ENCODE data around the gene ANGPTL2.

ANGPTL2 gene

DNA sequence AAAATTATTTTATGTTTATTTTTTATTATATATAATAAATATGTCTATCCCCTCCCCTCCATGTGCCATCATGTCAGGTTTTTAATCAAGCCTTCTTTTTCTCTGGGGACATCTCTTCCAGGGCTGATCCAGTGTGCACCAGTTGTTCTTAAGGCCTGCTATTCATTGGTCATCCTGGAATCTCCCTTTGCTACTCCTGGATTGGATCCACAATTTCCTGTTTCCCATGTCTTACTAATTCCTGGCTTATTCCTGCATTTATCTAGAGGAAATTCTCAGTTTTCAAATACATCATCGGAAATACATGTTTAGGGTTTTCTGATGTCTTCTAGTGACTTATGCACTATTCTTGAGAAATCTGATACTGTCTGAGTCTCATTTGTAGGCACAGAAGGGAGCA lies 56.8 kb downstream of the ANGPTL2 start:
- TF ChIP-seq CTCF (IDR thresholded peaks at IDR 0.05; ENCODE audit: poor library complexity, severe bottlenecking) = no peak
- DNase-seq (ENCODE audit: low spot score) (no peak), ATAC-seq (ENCODE audit: low read depth) (no peak)
- Histone ChIP-seq H3K4me3 (ENCODE audit: severe bottlenecking) (no peak overlapping the region), H3K27me3 (ENCODE audit: insufficient read depth, poor library complexity, severe bottlenecking) (no peaks in the 10 kb centered on the region), H3K4me1 (ENCODE audit: insufficient read depth, poor library complexity, severe bottlenecking) (peaks cover 2% of the 10 kb centered on the region), H3K36me3 (ENCODE audit: low read depth) (no peaks in the 10 kb centered on the region), H3K9me3 (ENCODE audit: severe bottlenecking) (no peaks in the 10 kb centered on the region), H3K27ac (ENCODE audit: poor library complexity, severe bottlenecking) (no peak overlapping the region)

DNA sequence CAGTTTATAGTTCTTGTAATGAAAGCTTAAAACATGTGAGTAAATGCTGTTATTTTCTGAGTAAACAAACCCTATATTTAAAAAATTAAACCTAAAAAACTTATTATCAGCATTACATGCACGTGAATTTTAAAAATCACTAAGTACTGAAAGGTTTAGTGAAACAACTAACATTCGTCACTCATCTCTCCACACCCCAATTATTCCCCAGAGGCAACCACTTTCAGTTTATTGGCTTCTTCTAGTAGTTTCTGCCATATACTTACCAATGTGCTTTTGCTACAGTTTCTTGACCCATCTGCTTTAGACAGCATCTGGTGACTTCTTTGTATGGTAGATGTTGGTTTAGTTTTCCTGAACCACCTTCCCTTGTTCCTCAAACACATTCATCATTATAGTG lies 58.1 kb downstream of the ANGPTL2 start:
- H3K4me3 ChIP-seq (ENCODE audit: severe bottlenecking) = no peak overlapping the region
- DNase-seq (ENCODE audit: low spot score) = no peak
- no peaks in the 10 kb centered on the region for H3K9me3 ChIP-seq (ENCODE audit: severe bottlenecking)
- no peak for ATAC-seq (ENCODE audit: low read depth)
- H3K27ac ChIP-seq (ENCODE audit: poor library complexity, severe bottlenecking) = no peak overlapping the region
- peaks cover 2% of the 10 kb centered on the region for H3K4me1 ChIP-seq (ENCODE audit: insufficient read depth, poor library complexity, severe bottlenecking)
- TF ChIP-seq CTCF (IDR thresholded peaks at IDR 0.05; ENCODE audit: poor library complexity, severe bottlenecking) = no peak
- no peaks in the 10 kb centered on the region for H3K36me3 ChIP-seq (ENCODE audit: low read depth)
- no peaks in the 10 kb centered on the region for H3K27me3 ChIP-seq (ENCODE audit: insufficient read depth, poor library complexity, severe bottlenecking)

- Histone ChIP-seq H3K27ac (ENCODE audit: poor library complexity, severe bottlenecking) (no peak overlapping the region), H3K36me3 (ENCODE audit: low read depth) (no peaks in the 10 kb centered on the region), H3K9me3 (ENCODE audit: severe bottlenecking) (no peaks in the 10 kb centered on the region), H3K4me3 (ENCODE audit: severe bottlenecking) (no peak overlapping the region), H3K27me3 (ENCODE audit: insufficient read depth, poor library complexity, severe bottlenecking) (no peaks in the 10 kb centered on the region), H3K4me1 (ENCODE audit: insufficient read depth, poor library complexity, severe bottlenecking) (no peaks in the 10 kb centered on the region)
- TF ChIP-seq CTCF (IDR thresholded peaks at IDR 0.05; ENCODE audit: poor library complexity, severe bottlenecking) = no peak
- ATAC-seq (ENCODE audit: low read depth) (no peak), DNase-seq (ENCODE audit: low spot score) (no peak)
These were observed 61.0 kb downstream of the ANGPTL2 start for GRCh38 chr9:127061411-127061810.

DNA sequence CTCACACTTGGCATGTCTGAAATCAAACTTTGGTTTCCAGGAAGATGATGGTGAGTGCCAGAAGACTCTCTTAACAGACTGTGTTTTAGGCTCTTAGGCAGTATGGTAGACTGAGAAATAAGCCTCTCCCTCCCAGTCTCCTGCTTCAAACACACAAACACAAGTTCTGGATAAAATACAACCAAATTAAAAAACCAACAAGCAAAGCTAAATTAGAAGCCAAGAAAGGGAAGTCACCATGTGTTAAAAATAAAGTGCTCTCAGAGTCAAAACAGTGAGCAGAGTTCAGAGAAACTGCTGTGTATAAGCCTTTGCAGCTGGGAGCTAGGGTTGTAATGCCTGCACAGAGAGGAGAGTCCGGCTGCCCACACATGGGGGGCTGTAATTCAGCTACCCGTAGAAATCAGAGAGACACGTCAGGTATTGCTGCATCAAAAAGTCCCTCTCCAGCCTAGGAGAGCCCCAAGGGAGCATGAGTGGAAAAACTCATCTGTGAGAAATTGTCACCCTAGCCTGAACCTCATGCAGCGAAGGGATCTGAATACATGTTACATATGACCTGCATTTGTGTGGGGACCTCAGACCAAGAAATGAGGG lies 62.6 kb downstream of the ANGPTL2 start:
- ATAC-seq (ENCODE audit: low read depth) (no peak), DNase-seq (ENCODE audit: low spot score) (no peak)
- no peaks in the 10 kb centered on the region for H3K27me3 ChIP-seq (ENCODE audit: insufficient read depth, poor library complexity, severe bottlenecking)
- H3K4me1 ChIP-seq (ENCODE audit: insufficient read depth, poor library complexity, severe bottlenecking) = no peaks in the 10 kb centered on the region
- H3K36me3 ChIP-seq (ENCODE audit: low read depth) = no peaks in the 10 kb centered on the region
- H3K9me3 ChIP-seq (ENCODE audit: severe bottlenecking) = no peaks in the 10 kb centered on the region
- no peak for TF ChIP-seq CTCF (IDR thresholded peaks at IDR 0.05; ENCODE audit: poor library complexity, severe bottlenecking)
- H3K4me3 ChIP-seq (ENCODE audit: severe bottlenecking) = no peak overlapping the region
- no peak overlapping the region for H3K27ac ChIP-seq (ENCODE audit: poor library complexity, severe bottlenecking)

DNA sequence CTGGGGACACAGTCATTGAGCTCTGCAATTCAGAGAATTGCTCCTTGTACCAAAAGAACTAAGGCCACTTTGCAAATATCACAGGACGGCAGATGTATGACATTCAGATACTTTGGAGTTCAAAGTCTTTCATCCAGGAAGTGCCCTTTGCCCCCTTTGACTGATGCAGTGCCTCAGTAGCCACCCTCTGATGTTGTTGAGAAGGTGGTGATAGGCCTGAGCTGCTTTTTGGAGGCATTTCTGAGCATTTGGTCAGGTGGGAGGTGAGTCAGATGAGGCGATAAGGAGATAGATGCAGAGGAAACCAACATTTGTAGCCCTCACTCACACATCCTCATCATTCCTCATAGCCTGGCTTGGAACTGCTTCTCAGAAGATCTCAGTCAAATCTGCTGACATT lies 63.4 kb downstream of the ANGPTL2 start:
- ATAC-seq (ENCODE audit: low read depth) (no peak), DNase-seq (ENCODE audit: low spot score) (no peak)
- Histone ChIP-seq H3K9me3 (ENCODE audit: severe bottlenecking) (no peaks in the 10 kb centered on the region), H3K27me3 (ENCODE audit: insufficient read depth, poor library complexity, severe bottlenecking) (no peaks in the 10 kb centered on the region), H3K36me3 (ENCODE audit: low read depth) (no peaks in the 10 kb centered on the region), H3K4me1 (ENCODE audit: insufficient read depth, poor library complexity, severe bottlenecking) (no peaks in the 10 kb centered on the region), H3K4me3 (ENCODE audit: severe bottlenecking) (no peak overlapping the region), H3K27ac (ENCODE audit: poor library complexity, severe bottlenecking) (no peak overlapping the region)
- TF ChIP-seq CTCF (IDR thresholded peaks at IDR 0.05; ENCODE audit: poor library complexity, severe bottlenecking) = no peak
